ENCODE data around the gene SURF4.

- TF ChIP-seq, protein P1, sequence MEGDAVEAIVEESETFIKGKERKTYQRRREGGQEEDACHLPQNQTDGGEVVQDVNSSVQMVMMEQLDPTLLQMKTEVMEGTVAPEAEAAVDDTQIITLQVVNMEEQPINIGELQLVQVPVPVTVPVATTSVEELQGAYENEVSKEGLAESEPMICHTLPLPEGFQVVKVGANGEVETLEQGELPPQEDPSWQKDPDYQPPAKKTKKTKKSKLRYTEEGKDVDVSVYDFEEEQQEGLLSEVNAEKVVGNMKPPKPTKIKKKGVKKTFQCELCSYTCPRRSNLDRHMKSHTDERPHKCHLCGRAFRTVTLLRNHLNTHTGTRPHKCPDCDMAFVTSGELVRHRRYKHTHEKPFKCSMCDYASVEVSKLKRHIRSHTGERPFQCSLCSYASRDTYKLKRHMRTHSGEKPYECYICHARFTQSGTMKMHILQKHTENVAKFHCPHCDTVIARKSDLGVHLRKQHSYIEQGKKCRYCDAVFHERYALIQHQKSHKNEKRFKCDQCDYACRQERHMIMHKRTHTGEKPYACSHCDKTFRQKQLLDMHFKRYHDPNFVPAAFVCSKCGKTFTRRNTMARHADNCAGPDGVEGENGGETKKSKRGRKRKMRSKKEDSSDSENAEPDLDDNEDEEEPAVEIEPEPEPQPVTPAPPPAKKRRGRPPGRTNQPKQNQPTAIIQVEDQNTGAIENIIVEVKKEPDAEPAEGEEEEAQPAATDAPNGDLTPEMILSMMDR (IDR thresholded peaks at IDR 0.05): no peak
- TF ChIP-seq ZFX (IDR thresholded peaks at IDR 0.05; ENCODE audit: borderline replicate concordance): no peak
Observed at GRCh38 chr9:133331641-133332380, 44.0 kb downstream of the SURF4 start.

Measured in 22Rv1 (cell line).